Mesangial cell (primary cell): ENCODE results near the gene RHBDD1. TPM values are rescaled to one million over a fixed set of nuclear protein-coding genes. Genes with fewer than 3 reads are reported as not detected.

ENCODE experiments used
- total RNA-seq: library from RNA; depleted of rRNA; stranded (reverse); fragments of >200 nt; gene quantifications from 2 replicates; pipeline ENCODE4 v1.2.3, GENCODE V29; 2015

Gene RHBDD1, protein sequence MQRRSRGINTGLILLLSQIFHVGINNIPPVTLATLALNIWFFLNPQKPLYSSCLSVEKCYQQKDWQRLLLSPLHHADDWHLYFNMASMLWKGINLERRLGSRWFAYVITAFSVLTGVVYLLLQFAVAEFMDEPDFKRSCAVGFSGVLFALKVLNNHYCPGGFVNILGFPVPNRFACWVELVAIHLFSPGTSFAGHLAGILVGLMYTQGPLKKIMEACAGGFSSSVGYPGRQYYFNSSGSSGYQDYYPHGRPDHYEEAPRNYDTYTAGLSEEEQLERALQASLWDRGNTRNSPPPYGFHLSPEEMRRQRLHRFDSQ
- total RNA-seq = 10.6 and 12.0 TPM in 2 replicates

DNA sequence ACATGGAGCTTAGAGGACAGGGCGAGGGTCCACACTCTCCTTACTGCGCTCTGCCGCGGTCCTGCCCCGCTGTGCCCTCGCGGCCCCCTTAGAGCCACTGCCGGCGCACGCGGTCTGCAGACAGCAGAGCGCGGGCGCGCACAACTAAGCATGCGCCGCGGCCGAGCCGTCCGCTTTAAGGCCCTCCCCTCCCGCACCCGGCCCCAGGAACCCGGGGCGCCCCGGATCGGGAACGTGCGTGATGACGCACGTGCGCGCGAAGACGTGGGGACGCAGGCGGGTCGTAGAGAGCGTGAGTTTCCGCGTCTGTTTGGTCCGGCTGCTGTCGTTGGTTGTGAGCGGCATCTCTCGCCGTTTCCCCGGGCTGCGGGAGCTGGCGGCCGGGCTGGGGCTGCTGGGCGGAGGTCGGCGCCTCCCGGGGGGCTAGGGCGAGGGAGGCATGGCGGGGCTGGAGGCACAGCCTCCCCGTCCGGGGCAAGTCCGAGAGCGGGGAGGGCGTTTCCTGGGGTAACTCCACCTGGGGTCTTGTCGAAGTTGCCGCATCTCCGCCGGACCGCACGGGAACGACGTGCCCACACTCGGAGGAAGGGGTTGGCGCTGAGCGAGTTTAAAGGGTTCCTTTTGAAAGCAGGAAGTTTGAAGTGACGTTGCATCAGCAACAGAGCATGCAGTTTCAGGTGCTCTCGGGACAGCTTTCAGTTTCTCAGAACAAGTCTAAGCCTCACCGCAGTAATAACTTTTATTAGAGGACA lies at the start of gene RHBDD1:
RHBDD1 (plus strand) TSS at position 259 of the 752 bp plus-strand sequence. CDS start 28,640 bp downstream, outside the sequence.

DNA sequence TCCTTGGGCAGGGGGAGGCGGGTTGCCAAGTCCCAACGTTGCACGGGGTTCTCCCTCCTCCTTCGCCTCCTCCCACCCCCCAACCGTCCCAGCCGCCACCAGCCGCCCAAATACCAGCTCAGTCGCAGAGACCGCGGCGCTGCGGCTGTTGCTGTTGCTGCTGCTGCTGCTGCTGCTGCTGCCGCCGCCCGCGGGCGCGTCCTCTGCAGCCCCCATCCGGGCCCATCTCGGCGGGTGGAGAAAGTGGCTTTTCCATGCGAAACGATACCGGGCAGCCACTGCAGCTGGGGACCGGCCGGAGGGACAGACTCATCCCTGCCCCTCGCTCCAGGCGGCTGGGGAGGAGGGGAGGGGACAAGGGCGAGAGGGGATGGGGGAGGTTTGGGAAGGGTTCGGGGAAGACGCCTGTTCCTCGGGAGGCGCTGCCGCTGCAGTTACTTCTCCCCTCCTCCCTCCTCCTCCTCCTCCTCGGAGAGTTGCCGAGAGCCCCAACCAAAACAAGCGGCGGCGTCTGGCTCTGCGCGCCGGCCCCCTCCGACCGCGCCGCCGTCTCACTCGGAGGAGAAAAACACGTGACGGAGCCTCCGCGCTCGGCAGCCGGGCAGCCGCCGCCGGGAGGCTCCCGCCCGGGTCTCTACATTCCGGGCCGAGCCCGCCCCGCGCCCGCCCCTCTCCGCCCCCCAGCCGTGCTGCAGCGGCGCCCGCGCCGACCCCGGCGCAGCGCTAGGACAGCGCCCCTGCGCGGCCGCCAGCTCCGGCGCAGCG lies 36.5 kb upstream of the RHBDD1 start, which contains the start of gene IRS1:
IRS1 (minus strand) TSS at position 610 of the 765 bp plus-strand sequence. CDS start 1,082 bp downstream, outside the sequence.

Other genes with a start within 250 kb of the RHBDD1 start
- 17.6 and 31.4 TPM in 2 replicates for gene IRS1, start 36.2 kb upstream of the RHBDD1 start, total RNA-seq